HG03159 (cell line): ENCODE data around the gene THSD7A.

Experiments
- ATAC-seq: cut with Tn5 transposase; IDR thresholded peaks from one replicate; pipeline ENCODE4 v1.9.1; 2021; ENCODE audit warnings: mild to moderate bottlenecking, moderate library complexity; ENCODE audit not compliant: unreplicated experiment

Gene THSD7A

DNA sequence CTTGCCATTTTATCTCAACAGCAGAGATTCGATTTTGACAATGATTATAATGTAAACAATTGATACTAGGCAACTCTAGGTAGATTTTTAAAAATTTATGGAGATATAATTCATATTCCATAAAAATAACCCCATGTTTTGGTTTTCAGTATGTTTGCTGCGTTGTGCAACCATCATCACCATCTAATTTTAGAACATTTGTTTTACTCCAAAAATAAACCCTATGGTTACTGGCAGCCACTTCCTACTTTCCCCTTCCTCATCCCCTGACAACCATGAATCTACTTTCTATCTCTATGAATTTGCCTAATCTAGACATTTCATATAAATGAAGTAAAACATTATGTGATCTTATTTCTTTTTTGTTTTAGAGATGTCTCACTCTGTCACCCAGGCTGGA is 401.9 kb downstream of the THSD7A start:
- no peak for ATAC-seq

GRCh38 chr7:11428877-11429581 is 403.0 kb downstream of the THSD7A start:
- ATAC-seq: no peak

- ATAC-seq: peak; percentile 72
Measured at GRCh38 chr7:11427686-11428273, 404.2 kb downstream of the THSD7A start.

- no peak for ATAC-seq
Measured at GRCh38 chr7:11424006-11424405, 408.0 kb downstream of the THSD7A start.

- ATAC-seq: no peak
Measured at GRCh38 chr7:11420049-11420448, 411.9 kb downstream of the THSD7A start.

DNA sequence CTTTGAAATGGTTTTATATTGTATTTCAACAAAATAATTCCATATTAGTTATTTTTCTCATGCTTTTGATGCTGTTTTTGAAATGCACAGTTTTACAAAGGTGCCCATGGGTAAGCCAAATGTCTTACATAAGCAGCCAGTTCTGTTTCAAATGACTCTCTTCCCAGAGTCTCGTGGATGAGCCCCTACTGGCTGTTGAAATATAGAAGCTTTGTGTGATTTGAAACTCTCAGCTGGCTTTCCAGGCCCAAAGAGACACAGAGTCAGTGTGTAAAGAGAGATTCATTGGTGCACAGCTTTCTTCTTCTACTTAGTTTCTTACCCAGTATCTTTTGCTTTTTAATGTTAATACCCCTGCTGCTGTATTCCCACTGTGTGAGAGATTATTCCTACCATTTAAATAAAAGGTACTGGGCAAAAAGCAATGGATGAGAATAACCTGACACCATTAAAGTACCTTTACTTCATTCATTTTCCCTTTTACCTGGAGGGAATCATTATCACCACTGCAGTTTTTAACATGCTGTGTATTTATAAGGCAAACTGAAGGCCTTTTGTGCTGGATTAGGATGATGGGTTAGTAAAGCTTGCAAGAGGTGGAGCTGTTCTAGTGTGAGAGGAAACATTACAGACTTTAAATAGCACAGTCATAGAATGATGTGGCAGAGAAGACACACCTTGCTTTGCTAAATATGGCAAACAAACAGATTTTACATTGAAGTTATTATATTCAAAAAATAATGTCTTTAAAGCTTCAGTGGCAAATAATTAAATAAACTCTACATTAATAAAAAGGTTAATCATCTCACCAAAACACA is 415.1 kb downstream of the THSD7A start:
- ATAC-seq: no peak

- ATAC-seq: no peak
Measured at GRCh38 chr7:11415101-11415500, 416.9 kb downstream of the THSD7A start.

GRCh38 chr7:11413901-11414300 is 418.1 kb downstream of the THSD7A start:
- no peak for ATAC-seq

DNA sequence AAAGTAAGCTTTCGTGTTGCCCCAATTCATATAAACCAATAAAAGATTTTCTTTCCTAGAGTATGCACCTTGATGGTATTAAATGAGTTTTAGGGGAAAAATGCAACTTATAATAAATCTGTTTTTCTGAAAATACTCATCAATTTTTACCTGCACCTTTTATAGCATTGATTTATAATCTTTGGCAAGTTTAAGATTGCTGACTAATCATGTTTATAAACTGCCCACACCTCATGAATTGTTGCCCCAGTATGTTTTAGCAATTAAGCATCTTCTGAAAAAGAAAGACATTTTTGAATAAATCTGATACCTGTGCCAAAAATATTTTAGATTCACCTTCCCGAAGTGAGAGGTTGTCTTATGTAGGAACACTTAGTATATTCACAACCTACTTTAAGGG is 420.0 kb downstream of the THSD7A start:
- no peak for ATAC-seq

DNA sequence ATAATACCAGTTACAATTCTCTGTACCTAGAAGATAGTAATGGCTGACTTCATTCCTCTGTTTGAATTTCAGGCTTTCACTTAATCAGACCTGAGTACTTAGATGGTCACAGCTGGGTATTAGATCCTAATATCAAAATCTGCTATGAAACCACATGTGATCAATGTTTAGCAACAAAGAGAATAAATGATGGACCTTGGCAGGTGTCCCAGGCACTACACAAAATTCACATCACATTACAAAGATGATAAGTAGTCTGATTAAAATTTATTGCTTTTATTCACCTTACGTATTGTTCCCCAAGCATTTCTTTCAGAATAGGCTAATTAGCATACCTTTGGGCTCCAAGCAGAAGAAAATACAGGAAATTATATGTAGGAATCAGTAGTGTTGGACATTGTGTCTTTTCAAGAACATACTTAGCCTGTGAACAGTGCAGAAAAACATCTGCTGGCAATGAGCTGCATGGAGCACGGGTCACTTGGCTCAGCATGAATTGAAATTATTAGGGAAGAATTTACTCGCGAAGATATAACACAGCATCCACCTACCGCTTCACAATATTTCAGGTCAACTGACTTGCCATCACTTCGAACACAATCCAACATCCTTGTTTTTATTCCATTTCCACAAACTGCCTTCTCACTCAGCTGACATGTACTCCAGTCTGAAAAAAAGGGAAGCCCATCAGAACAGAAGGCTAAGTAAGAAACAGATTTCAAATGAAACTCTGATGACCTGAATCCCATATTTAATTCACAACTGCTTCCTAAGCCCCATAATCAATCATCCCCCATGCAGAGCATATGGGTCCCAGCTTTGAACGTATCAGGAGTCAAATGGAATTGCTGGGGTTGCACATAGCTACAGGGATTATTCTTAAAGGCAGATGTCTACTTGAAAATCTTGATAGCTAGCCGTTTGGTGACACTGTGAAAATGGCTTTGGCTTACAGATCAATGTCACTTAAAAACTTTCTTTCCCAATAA is 421.0 kb downstream of the THSD7A start:
- no peak for ATAC-seq

- no peak for ATAC-seq
Measured at GRCh38 chr7:11404355-11404754, 427.6 kb downstream of the THSD7A start.

- ATAC-seq: no peak
Measured at GRCh38 chr7:11403781-11404180, 428.2 kb downstream of the THSD7A start.

- ATAC-seq: no peak
Measured at GRCh38 chr7:11394438-11394837, 437.6 kb downstream of the THSD7A start.

- no peak for ATAC-seq
Measured at GRCh38 chr7:11379641-11380040, 452.4 kb downstream of the THSD7A start.

DNA sequence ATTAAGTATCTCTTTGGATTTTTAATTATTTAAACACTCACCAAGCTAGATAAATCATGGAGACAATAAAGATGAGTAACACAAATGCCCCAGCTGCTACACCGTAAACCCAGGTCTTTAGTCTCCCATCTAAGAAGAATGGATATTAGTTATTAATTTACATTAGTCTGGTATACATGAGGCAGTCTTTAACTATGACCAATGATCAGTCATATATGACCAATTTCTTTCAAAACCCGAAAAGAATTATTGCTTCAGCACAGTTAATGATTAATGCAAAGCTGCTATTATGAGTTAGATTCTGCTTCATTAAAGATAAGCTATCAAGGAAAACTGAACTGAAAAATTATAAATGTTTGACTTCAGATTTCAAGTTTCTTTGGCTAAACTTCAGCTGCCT is 455.5 kb downstream of the THSD7A start:
- no peak for ATAC-seq

GRCh38 chr7:11374629-11375028 is 457.4 kb downstream of the THSD7A start:
- ATAC-seq: no peak

DNA sequence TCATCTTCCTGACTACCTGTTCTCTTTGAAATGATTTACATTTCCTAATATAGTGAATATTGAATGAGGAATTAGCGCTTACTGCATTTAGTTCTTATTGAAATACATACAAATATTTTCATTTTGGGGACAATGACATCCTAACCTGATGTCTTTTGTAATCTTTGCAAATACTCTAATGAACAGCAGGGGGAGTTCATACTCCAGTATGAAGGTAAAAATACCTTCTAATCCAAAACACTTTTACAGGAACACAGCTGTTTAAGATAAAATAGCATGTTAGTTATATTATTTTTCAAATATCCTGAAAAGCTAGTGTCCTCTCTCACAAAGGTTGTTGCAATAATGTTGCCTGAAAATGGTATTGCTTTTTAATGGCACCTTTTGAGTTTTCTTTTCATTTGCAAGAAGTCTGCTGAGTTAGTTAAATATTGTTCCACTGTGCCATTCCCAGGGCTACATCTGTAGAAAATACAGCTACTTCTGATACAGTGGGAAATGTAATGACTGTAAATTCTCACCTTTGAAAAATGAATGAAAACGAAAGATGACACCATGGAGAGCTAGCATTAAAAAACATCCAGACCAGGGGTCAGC is 458.4 kb downstream of the THSD7A start:
- ATAC-seq: peak; percentile 44

DNA sequence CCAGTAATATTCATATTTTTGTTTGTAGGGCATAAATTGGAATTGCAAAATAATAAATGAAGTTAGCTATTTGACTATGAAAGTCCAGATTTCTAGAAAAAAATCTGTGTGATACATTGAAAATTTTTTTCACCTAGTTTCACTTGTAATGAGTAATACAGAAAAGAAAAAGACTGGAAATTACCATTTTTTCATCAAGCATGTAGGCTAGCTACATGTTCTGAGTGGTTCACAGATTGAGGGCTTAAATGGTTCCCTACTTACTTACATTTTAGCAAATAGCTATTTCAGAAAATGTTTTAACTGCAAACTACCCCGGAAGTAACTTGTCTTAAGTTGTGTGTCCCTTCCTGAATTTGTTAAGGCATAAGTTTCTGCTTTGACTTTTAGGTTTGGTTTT is 462.3 kb downstream of the THSD7A start:
- no peak for ATAC-seq

DNA sequence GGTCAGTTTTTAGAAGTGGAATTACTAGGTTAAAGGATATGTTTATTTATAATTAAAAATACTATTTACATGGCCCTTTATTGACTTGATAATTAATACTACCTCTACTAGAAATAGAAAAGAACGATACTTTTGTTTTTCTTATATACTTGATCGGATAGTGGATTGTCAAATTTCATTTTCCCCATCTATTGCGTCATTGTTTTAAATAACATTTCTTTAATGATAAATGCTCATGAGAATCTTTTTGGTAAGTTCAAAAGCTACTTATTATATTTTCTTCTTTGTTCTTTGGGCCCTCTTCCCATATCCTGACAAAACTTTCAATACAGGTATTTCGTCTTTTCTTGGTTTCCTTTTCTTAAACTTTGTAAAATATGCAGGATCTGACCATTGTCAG is 465.9 kb downstream of the THSD7A start:
- ATAC-seq: no peak

DNA sequence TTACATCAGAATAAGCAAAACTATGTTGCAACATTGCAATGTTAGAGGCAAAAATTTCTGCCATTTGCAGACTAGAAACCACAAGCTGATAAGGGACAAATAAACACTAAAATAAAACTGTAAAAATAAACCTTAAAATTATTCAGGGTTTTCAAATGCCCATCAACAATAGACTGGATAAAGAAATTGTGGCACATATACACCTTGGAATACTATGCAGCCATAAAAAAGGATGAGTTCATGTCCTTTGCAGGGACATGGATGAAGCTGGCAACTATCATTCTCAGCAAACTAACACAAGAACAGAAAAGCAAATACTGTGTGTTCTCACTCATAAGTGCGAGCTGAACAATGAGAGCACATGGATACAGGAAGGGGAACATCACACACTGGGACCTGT is 473.4 kb downstream of the THSD7A start:
- ATAC-seq: no peak
